HCT116 (cell line): ENCODE data around the gene KBTBD13.

Source experiments
- EGR1 ChIP-seq: IDR thresholded peaks from 2 replicates; pipeline ENCODE4 v1.6.1; 2012; ENCODE audit warnings: low read depth
- RAD21 ChIP-seq: IDR thresholded peaks from 2 replicates; pipeline ENCODE4 v1.6.1; 2012; ENCODE audit warnings: low read depth, mild to moderate bottlenecking
- TF ChIP-seq, protein P1 (sequence below), 3 experiments: fragments of 200-600 bp in 1 of 3; sonication (generic) in 1 of 3; IDR thresholded peaks in 2 of 3; conservative IDR thresholded peaks in 1 of 3; 2 replicates each; pipeline ENCODE4 v1.5.1; 2012 to 2017; ENCODE audit warnings: low read depth in 2 of 3, low read length in 2 of 3, antibody characterized with exemption in 1 of 3, borderline replicate concordance in 1 of 3, control low read depth in 1 of 3, mild to moderate bottlenecking in 1 of 3, mixed read lengths in 1 of 3, mixed run types in 1 of 3, moderate library complexity in 1 of 3; ENCODE audit not compliant: insufficient read depth in 1 of 3

DNA sequence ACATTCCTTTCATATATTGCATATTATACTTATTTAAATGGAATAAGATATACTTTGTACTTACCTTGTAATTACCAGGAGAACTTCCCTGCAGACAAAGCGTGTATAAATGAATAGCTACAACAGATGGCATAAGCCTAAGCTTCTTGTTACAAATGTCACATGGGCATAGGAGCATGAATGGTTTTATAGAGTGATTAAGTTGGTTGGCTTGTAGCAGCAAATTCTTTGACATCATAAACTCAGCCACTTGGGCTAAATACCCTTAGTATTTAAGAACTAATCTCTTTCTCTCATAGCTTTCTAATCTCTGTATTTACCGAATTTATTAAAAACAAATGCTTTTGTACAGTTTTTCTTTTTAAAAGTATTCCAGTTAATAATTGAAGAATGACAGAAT is 38.5 kb downstream of the KBTBD13 start, which contains the start of gene UBAP1L:
- TF ChIP-seq, protein P1, sequence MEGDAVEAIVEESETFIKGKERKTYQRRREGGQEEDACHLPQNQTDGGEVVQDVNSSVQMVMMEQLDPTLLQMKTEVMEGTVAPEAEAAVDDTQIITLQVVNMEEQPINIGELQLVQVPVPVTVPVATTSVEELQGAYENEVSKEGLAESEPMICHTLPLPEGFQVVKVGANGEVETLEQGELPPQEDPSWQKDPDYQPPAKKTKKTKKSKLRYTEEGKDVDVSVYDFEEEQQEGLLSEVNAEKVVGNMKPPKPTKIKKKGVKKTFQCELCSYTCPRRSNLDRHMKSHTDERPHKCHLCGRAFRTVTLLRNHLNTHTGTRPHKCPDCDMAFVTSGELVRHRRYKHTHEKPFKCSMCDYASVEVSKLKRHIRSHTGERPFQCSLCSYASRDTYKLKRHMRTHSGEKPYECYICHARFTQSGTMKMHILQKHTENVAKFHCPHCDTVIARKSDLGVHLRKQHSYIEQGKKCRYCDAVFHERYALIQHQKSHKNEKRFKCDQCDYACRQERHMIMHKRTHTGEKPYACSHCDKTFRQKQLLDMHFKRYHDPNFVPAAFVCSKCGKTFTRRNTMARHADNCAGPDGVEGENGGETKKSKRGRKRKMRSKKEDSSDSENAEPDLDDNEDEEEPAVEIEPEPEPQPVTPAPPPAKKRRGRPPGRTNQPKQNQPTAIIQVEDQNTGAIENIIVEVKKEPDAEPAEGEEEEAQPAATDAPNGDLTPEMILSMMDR (IDR thresholded peaks at IDR 0.05 in 2 of 3, conservative IDR thresholded peaks at IDR 0.05 in 1 of 3; ENCODE audit: borderline replicate concordance in 1 of 3, insufficient read depth in 1 of 3, low read depth in 2 of 3, low read length in 2 of 3), result no peak
- TF ChIP-seq RAD21 (no peak), EGR1 (no peak)
